ENCODE measurements around the gene GSC2. TPM values are rescaled to one million over a fixed set of nuclear protein-coding genes. Genes with fewer than 3 reads are reported as not detected.

The GSC2 gene
- total RNA-seq, 5 donors from 2014 or later (not counting 1 experiment from before 2014, with no cell fraction given): not detected

DNA sequence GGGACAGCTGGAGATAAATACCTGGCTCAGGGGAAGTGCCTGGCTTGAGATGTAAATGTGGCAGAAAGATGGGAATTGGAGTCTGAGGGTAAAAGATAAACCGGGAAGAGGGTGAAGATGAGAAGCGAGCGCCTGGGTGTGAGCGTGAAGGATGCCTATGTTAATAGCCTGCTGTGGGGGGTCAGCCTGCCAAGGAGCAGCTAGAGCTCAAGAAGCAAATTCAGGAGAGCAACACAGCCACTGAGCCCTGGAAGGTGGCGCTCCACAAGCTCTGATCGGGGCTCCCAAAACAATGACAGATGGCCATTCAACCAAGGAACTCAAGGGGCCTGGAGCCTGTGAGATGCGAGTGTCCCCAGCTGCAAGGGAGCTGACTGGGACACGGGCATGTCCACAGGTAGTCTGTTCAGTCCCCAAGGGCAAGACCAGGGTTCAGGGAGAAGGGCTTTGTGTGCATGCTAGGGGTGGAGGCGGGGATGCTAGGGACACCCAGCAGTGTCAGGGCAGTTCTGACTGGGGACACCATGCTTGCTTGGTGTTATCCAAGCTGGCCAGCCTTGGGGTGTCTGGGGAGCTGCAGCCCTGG is 2.8 kb downstream of the GSC2 start:
- Mint-ChIP-seq H3K4me3 (no peak overlapping the region), H3K27me3 (peaks cover 15 to 39% of the 10 kb centered on the region in 2 donors)
- POLR2A ChIA-PET: interaction anchor here in 1 of 2 donors (0.6 kb wide), 1 partner anchor 34 kb away, joined by 3 read pairs; no protein-coding TSS in a partner anchor

DNA sequence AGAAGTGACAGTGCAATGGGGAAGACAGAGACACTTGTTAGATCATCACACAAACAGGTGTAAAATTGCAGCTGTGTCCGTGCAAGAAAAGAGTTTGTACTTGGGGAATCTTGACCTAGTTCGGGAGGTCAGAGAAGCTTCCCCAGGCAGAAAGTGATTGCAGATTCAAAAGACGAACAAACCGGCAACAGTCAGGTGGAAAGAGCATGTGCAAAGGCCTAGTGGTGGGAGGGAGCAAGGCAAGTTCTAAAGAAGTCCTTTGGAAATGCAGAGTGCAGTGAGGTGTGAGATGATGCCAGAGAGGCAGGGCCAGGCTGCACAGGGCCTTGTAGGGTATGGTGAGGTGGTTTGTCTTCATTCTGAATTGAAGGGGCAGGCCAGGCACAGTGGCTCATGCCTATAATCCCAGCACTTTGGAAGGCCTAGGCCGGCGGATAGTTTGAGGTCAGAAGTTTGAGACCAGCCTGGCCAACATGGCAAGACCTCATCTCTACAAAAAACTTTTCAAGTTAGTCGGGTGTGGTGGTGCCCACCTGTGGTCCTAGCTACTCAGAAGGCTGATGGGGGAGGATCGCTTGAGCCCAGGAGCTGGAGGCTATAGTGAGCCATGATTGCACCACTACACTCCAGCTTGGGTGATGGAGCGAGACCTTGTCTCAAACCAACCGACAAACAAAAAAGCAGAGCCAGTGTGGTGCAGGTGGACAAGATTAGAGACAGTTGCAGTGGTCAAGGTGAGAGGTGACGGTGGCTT is 3.7 kb downstream of the GSC2 start:
- H3K9me3 ChIP-seq: no peaks in the 10 kb centered on the region
- no peak for ATAC-seq (replicated peaks in 1 of 4)
- ChIA-PET CTCF (interaction anchor here in 1 of 2 donors (3.2 kb wide), 1 partner anchor 484 kb away, joined by 25 read pairs; no protein-coding TSS in a partner anchor), POLR2A (interaction anchor here in 1 of 2 donors (0.6 kb wide), 1 partner anchor 33 kb away, joined by 3 read pairs; no protein-coding TSS in a partner anchor)
- H3K4me1 ChIP-seq (ENCODE audit: control insufficient read depth in 1 of 2, extremely low read depth in 1 of 2, insufficient read depth in 2 of 2, low read length in 2 of 2): peaks cover 3 to 30% of the 10 kb centered on the region in 2 experiments
- H3K27ac ChIP-seq (ENCODE audit: low read length): no peak overlapping the region
- peaks cover 22 to 34% (median 28%) of the 10 kb centered on the region in 3 donors for H3K4me1 Mint-ChIP-seq
- no peaks in the 10 kb centered on the region for H3K9me3 Mint-ChIP-seq
- 79% methylated on average over 8 of the region's 11 CpGs for WGBS (ENCODE audit: insufficient coverage)
- H3K4me3 Mint-ChIP-seq: no peak overlapping the region
- no peak overlapping the region for H3K4me3 ChIP-seq (ENCODE audit: control insufficient read depth in 1 of 2, extremely low read depth in 1 of 2, low read length in 1 of 2)
- H3K36me3 ChIP-seq (ENCODE audit: control insufficient read depth in 2 of 2, extremely low read depth in 1 of 2, insufficient read depth in 1 of 2, low read length in 1 of 2): peaks cover 5 to 12% of the 10 kb centered on the region in 2 donors
- peaks cover 4 to 31% of the 10 kb centered on the region in 2 experiments for H3K27me3 ChIP-seq (replicated peaks in 1 of 2; ENCODE audit: control insufficient read depth in 2 of 2, extremely low read depth in 1 of 2, insufficient read depth in 2 of 2, low read length in 1 of 2)
- peaks cover under 1% of the 10 kb centered on the region for H3K36me3 Mint-ChIP-seq
- DNase-seq: no peak
- H3K27ac Mint-ChIP-seq: no peak overlapping the region
- peaks cover 7 to 30% of the 10 kb centered on the region in 2 donors for H3K27me3 Mint-ChIP-seq

More for the DNA sequence above, 2.8 kb downstream of the GSC2 start:
- no peaks in the 10 kb centered on the region for H3K36me3 Mint-ChIP-seq
- no peak overlapping the region for H3K27ac Mint-ChIP-seq
- H3K36me3 ChIP-seq (ENCODE audit: control insufficient read depth in 2 of 2, extremely low read depth in 1 of 2, insufficient read depth in 1 of 2, low read length in 1 of 2): peaks cover 0 to 4% of the 10 kb centered on the region in 2 donors
- no peaks in the 10 kb centered on the region for H3K9me3 Mint-ChIP-seq
- 55% methylated on average over 9 of the region's 9 CpGs for WGBS (ENCODE audit: insufficient coverage)
- peaks cover 3 to 28% of the 10 kb centered on the region in 2 experiments for H3K4me1 ChIP-seq (ENCODE audit: control insufficient read depth in 1 of 2, extremely low read depth in 1 of 2, insufficient read depth in 2 of 2, low read length in 2 of 2)
- H3K27ac ChIP-seq (ENCODE audit: low read length): no peak overlapping the region
- no peak overlapping the region for H3K4me3 ChIP-seq (ENCODE audit: control insufficient read depth in 1 of 2, extremely low read depth in 1 of 2, low read length in 1 of 2)
- peaks cover 22 to 35% (median 31%) of the 10 kb centered on the region in 3 donors for H3K4me1 Mint-ChIP-seq
- DNase-seq (no peak), ATAC-seq (replicated peaks in 1 of 4) (no peak)
- H3K9me3 ChIP-seq: no peaks in the 10 kb centered on the region
- CTCF ChIA-PET: no interaction called here
- H3K27me3 ChIP-seq (replicated peaks in 1 of 2; ENCODE audit: control insufficient read depth in 2 of 2, extremely low read depth in 1 of 2, insufficient read depth in 2 of 2, low read length in 1 of 2): peaks cover 8 to 40% of the 10 kb centered on the region in 2 experiments

DNA sequence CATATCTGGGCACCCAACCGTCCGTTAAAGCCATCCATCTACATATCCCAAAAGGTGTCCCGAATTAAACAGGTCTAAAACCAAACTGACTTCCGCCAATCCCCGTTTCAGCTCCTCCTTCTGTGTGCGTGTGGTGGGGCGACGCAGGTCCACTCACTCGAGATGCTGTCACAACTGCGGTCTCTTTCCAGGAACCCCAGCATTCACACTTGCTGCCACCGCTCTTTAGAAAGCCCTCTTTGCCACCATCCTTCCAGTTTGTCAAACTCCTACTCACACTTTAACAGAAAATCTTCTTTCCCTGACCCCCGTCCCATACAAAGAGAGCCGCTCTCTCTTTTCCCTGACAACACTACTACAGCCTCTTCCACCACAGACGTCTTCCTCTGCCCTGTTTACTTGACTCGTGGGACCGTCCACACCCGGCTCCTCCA is 6.1 kb downstream of the GSC2 start:
- peak overlapping the region; percentile 95 for H3K27ac Mint-ChIP-seq
- DNase-seq: peak in 28 of 35 experiments; percentile 16 to 56 (median 32)
- Histone ChIP-seq H3K9me3 (no peaks in the 10 kb centered on the region), H3K36me3 (ENCODE audit: control insufficient read depth in 2 of 2, extremely low read depth in 1 of 2, insufficient read depth in 1 of 2, low read length in 1 of 2) (peaks cover 14 to 36% of the 10 kb centered on the region in 2 donors), H3K4me1 (ENCODE audit: control insufficient read depth in 1 of 2, extremely low read depth in 1 of 2, insufficient read depth in 2 of 2, low read length in 2 of 2) (peaks cover 3 to 18% of the 10 kb centered on the region in 2 experiments), H3K27ac (ENCODE audit: low read length) (peak overlapping the region; percentile 82), H3K4me3 (ENCODE audit: control insufficient read depth in 1 of 2, extremely low read depth in 1 of 2, low read length in 1 of 2) (peak overlapping the region; percentile 73 to 91), H3K27me3 (replicated peaks in 1 of 2; ENCODE audit: control insufficient read depth in 2 of 2, extremely low read depth in 1 of 2, insufficient read depth in 2 of 2, low read length in 1 of 2) (peaks cover 2 to 18% of the 10 kb centered on the region in 2 experiments)
- H3K9me3 Mint-ChIP-seq: no peaks in the 10 kb centered on the region
- ATAC-seq (replicated peaks in 1 of 4): peak in 2 of 4 experiments; percentile 3 to 15
- H3K36me3 Mint-ChIP-seq: peaks cover 18% of the 10 kb centered on the region
- WGBS (ENCODE audit: insufficient coverage): 2% methylated on average over 14 of the region's 17 CpGs
- ChIA-PET POLR2A (interaction anchor here in 1 of 2 donors (0.6 kb wide), 1 partner anchor 238 kb away, joined by 4 read pairs; no protein-coding TSS in a partner anchor), CTCF (interaction anchor here (0.6 to 3.2 kb wide), 10 partner anchors 10 to 586 kb away, joined by 3 to 25 read pairs (median 4); partner anchors contain the start of gene CDC45 (in 1 of the 2))
- H3K4me1 Mint-ChIP-seq: peaks cover 16 to 28% (median 23%) of the 10 kb centered on the region in 3 donors
- H3K4me3 Mint-ChIP-seq: peak overlapping the region; percentile 98 to 100 (median 99)
- peaks cover 0 to 20% of the 10 kb centered on the region in 2 donors for H3K27me3 Mint-ChIP-seq

DNA sequence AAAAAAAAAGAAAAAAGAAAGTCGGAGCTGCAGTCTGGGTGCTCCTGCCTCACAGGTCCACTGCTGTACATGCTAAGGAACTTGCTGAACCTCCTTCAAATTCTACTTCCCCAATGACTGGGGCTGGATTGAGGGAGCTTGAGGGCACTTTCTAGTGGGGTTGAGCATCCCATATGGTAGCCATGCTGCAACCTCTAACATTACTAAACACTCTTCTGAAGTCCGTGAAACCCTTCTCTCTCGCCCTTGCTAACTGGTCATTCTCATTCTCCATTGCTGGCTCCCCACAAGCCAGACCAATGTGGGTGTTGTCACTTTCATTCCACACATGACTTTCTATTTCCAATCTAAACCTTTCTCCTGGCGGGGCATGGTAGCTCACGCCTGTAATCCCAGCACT is 6.9 kb downstream of the GSC2 start:
- peaks cover 16 to 28% (median 23%) of the 10 kb centered on the region in 3 donors for H3K4me1 Mint-ChIP-seq
- CTCF ChIA-PET: interaction anchor here (0.6 to 1.2 kb wide), 3 partner anchors 28 to 587 kb away, joined by 3 to 5 read pairs (median 3); no protein-coding TSS in a partner anchor
- no peak for DNase-seq

DNA sequence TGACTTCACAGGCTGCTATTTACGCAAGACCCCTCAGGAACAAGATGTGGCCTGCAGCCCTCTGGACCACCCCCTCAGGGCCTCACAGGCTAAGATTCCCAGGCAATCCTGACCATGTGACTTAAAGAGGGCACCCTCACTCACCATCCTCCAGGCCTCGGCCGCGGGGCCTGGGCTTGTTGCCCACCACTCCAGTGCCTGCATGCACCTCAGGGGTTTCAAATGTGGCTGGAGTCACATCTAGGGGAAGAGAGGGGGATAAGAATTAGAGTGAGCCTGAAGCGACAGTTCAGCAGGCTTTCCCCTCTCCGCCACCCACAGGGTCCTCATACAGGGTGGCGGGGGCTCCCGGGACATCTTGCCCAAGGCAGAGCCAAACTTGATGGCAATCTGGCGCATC is 7.7 kb downstream of the GSC2 start:
- peaks cover 3 to 15% of the 10 kb centered on the region in 2 experiments for H3K4me1 ChIP-seq (ENCODE audit: control insufficient read depth in 1 of 2, extremely low read depth in 1 of 2, insufficient read depth in 2 of 2, low read length in 2 of 2)
- Mint-ChIP-seq H3K9me3 (no peaks in the 10 kb centered on the region), H3K36me3 (peaks cover 21% of the 10 kb centered on the region), H3K27ac (no peak overlapping the region), H3K4me3 (peak overlapping the region; percentile 41 to 63 (median 46)), H3K4me1 (peaks cover 16 to 28% (median 23%) of the 10 kb centered on the region in 3 donors), H3K27me3 (peaks cover 0 to 7% of the 10 kb centered on the region in 2 donors)
- CTCF ChIA-PET: no interaction called here
- H3K36me3 ChIP-seq (ENCODE audit: control insufficient read depth in 2 of 2, extremely low read depth in 1 of 2, insufficient read depth in 1 of 2, low read length in 1 of 2): peaks cover 28 to 52% of the 10 kb centered on the region in 2 donors
- DNase-seq: no peak
- no peak overlapping the region for H3K4me3 ChIP-seq (ENCODE audit: control insufficient read depth in 1 of 2, extremely low read depth in 1 of 2, low read length in 1 of 2)
- POLR2A ChIA-PET: no interaction called here
- WGBS (ENCODE audit: insufficient coverage): 95% methylated on average over 4 of the region's 9 CpGs
- no peaks in the 10 kb centered on the region for H3K9me3 ChIP-seq
- H3K27ac ChIP-seq (ENCODE audit: low read length): no peak overlapping the region
- H3K27me3 ChIP-seq (replicated peaks in 1 of 2; ENCODE audit: control insufficient read depth in 2 of 2, extremely low read depth in 1 of 2, insufficient read depth in 2 of 2, low read length in 1 of 2): peaks cover 0 to 2% of the 10 kb centered on the region in 2 experiments
- no peak for ATAC-seq (replicated peaks in 1 of 4)

More for the DNA sequence above, 6.9 kb downstream of the GSC2 start:
- Histone ChIP-seq H3K27ac (ENCODE audit: low read length) (no peak overlapping the region), H3K4me3 (ENCODE audit: control insufficient read depth in 1 of 2, extremely low read depth in 1 of 2, low read length in 1 of 2) (no peak overlapping the region), H3K36me3 (ENCODE audit: control insufficient read depth in 2 of 2, extremely low read depth in 1 of 2, insufficient read depth in 1 of 2, low read length in 1 of 2) (peaks cover 21 to 44% of the 10 kb centered on the region in 2 donors), H3K27me3 (replicated peaks in 1 of 2; ENCODE audit: control insufficient read depth in 2 of 2, extremely low read depth in 1 of 2, insufficient read depth in 2 of 2, low read length in 1 of 2) (peaks cover 0 to 10% of the 10 kb centered on the region in 2 experiments), H3K9me3 (no peaks in the 10 kb centered on the region), H3K4me1 (ENCODE audit: control insufficient read depth in 1 of 2, extremely low read depth in 1 of 2, insufficient read depth in 2 of 2, low read length in 2 of 2) (peaks cover 3 to 15% of the 10 kb centered on the region in 2 experiments)
- Mint-ChIP-seq H3K27ac (no peak overlapping the region), H3K9me3 (no peaks in the 10 kb centered on the region), H3K27me3 (peaks cover 0 to 15% of the 10 kb centered on the region in 2 donors), H3K4me3 (peak overlapping the region; percentile 98 to 100 (median 99)), H3K36me3 (peaks cover 21% of the 10 kb centered on the region)
- POLR2A ChIA-PET: no interaction called here
- 100% methylated on average over 2 of the region's 5 CpGs for WGBS (ENCODE audit: insufficient coverage)
- no peak for ATAC-seq (replicated peaks in 1 of 4)

DNA sequence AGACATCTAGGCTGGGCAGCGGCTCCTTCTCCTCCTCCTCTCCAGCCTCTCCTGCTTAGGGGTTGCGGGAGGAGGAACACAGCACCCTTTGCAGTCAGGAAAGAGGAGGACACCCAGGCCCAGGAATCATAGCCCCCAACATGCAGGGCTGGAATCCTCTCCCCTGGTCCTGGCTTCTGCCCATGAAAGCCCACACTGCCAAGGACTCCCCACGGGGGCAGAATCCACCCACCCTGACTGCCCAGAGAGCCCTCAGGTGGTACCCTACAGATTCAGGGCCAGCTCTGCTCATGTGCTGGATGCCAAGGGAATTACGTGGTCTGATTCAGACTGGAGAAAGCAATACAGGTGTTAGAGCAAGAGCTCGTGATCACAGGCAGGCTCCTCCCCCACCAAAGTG is 10.1 kb downstream of the GSC2 start:
- WGBS (ENCODE audit: insufficient coverage): 92% methylated on average over 5 of the region's 5 CpGs
- H3K4me1 ChIP-seq (ENCODE audit: control insufficient read depth in 1 of 2, extremely low read depth in 1 of 2, insufficient read depth in 2 of 2, low read length in 2 of 2): peaks cover 3 to 15% of the 10 kb centered on the region in 2 experiments
- ATAC-seq (replicated peaks in 1 of 4) (no peak), DNase-seq (no peak)
- no peaks in the 10 kb centered on the region for H3K9me3 ChIP-seq
- H3K9me3 Mint-ChIP-seq: no peaks in the 10 kb centered on the region
- CTCF ChIA-PET: no interaction called here
- H3K27me3 ChIP-seq (replicated peaks in 1 of 2; ENCODE audit: control insufficient read depth in 2 of 2, extremely low read depth in 1 of 2, insufficient read depth in 2 of 2, low read length in 1 of 2): no peaks in the 10 kb centered on the region
- POLR2A ChIA-PET: no interaction called here
- H3K36me3 ChIP-seq (ENCODE audit: control insufficient read depth in 2 of 2, extremely low read depth in 1 of 2, insufficient read depth in 1 of 2, low read length in 1 of 2): peaks cover 30 to 65% of the 10 kb centered on the region in 2 donors
- H3K27ac Mint-ChIP-seq: no peak overlapping the region
- no peaks in the 10 kb centered on the region for H3K27me3 Mint-ChIP-seq
- no peak overlapping the region for H3K27ac ChIP-seq (ENCODE audit: low read length)
- H3K4me3 ChIP-seq (ENCODE audit: control insufficient read depth in 1 of 2, extremely low read depth in 1 of 2, low read length in 1 of 2): no peak overlapping the region
- peaks cover 39% of the 10 kb centered on the region for H3K36me3 Mint-ChIP-seq
- H3K4me3 Mint-ChIP-seq: no peak overlapping the region
- peaks cover 16 to 28% (median 23%) of the 10 kb centered on the region in 3 donors for H3K4me1 Mint-ChIP-seq
